ENCODE data around the gene CLASRP.
"Not testable (repeated sequence)": the region's sequence is repeated elsewhere in the genome, so short reads cannot be mapped to it uniquely, and the experiment has no call there.

CLASRP gene, protein sequence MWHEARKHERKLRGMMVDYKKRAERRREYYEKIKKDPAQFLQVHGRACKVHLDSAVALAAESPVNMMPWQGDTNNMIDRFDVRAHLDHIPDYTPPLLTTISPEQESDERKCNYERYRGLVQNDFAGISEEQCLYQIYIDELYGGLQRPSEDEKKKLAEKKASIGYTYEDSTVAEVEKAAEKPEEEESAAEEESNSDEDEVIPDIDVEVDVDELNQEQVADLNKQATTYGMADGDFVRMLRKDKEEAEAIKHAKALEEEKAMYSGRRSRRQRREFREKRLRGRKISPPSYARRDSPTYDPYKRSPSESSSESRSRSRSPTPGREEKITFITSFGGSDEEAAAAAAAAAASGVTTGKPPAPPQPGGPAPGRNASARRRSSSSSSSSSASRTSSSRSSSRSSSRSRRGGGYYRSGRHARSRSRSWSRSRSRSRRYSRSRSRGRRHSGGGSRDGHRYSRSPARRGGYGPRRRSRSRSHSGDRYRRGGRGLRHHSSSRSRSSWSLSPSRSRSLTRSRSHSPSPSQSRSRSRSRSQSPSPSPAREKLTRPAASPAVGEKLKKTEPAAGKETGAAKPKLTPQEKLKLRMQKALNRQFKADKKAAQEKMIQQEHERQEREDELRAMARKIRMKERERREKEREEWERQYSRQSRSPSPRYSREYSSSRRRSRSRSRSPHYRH

GRCh38 chr19:45038931-45039893, at the start of gene CLASRP:
TSS of gene CLASRP (plus strand) at chr19:45039045. CDS start at chr19:45040213, 1,168 bp downstream.
- DNase-seq = peak; percentile 88

GRCh38 chr19:44990459-44990858, 48.4 kb upstream of the CLASRP start:
- no peak for DNase-seq

- no peak for DNase-seq
Measured at GRCh38 chr19:44990966-44991365, 47.9 kb upstream of the CLASRP start.

- no peak for DNase-seq
Measured at GRCh38 chr19:44992336-44993163, 46.3 kb upstream of the CLASRP start.

GRCh38 chr19:44993526-44993925, 45.3 kb upstream of the CLASRP start:
- no peak for DNase-seq

DNA sequence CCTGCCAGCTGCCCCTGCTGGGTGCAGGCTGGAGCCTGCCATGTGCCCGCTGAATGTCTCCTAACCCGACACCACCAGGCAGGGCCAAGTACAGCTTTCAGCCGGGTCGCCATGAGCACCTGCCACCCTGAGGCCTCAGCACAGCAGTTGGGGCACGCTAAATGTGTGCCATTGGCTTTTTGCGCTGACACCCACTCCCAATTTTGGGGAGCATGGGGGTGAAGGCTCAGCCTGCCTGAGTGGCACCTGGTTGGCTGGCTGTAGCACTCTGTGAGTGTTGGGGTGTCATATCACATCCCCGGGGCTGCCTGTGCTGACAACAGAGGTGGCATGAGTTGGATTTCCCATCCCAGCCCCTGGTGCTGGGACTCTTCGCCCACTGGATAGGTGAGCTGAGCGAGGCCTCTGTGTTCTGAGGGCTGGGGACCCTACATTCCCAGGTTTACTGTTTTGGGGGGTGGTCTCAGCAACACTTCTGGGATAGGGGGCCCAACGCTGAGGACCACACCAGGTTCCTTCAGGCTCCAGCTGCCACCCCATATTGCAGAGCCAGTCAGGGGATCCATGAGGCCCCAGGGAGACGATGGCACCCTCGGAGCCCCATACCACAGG, 44.8 kb upstream of the CLASRP start:
- no peak for DNase-seq

GRCh38 chr19:44998025-44998424, 40.8 kb upstream of the CLASRP start:
- no peak for DNase-seq

- not testable (repeated sequence) for DNase-seq
Measured at GRCh38 chr19:44999131-44999925, 39.5 kb upstream of the CLASRP start.

DNA sequence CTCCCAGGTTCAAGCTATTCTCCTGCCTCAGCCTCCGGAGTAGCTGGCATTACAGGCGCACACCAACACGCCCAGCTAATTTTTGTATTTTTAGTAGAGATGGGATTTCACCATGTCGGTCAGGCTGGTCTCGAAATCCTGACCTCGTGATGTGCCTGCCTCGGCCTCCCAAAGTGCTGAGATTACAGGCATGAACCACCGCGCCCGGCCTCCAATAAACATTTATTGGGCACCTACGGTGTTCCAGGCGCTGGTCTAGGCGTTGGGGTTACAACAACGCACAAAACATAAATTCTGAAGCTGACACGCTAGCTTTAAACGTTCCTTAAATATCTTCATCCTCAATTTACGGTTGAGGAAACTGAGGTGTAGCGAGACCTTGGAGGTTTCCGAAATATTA, 38.2 kb upstream of the CLASRP start:
- not testable (repeated sequence) for DNase-seq

DNA sequence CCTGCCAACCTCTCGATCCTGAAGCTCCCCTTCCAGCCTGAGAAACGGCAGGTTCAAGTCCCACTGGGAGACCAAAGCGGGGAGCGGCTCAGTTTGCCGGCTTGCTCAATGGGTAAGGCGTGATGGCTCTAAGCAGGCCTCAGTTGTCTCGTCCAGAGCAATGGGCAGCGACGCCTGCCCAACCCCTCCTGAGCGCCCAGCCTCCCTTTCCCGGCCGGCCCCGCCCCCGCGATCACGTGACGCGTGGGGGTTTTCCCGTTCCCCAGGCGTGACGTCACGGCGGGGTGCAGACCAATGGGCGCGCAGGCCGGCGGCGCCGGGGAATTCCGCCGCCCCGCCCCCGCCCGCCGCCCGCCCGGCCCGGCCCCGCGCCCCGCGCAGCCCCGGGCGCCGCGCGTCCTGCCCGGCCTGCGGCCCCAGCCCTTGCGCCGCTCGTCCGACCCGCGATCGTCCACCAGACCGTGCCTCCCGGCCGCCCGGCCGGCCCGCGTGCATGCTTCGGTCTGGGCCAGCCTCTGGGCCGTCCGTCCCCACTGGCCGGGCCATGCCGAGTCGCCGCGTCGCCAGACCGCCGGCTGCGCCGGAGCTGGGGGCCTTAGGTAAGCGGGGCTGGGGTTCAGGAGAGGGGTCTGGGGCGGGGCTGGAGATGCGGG, 37.6 kb upstream of the CLASRP start, which contains the start of gene RELB:
RELB (plus strand) TSS at position 378 of the 653 bp plus-strand sequence; CDS start at position 494, 116 bp downstream.
- DNase-seq = peak; percentile 96

- DNase-seq = no peak
Measured at GRCh38 chr19:45003485-45003884, 35.4 kb upstream of the CLASRP start.

DNA sequence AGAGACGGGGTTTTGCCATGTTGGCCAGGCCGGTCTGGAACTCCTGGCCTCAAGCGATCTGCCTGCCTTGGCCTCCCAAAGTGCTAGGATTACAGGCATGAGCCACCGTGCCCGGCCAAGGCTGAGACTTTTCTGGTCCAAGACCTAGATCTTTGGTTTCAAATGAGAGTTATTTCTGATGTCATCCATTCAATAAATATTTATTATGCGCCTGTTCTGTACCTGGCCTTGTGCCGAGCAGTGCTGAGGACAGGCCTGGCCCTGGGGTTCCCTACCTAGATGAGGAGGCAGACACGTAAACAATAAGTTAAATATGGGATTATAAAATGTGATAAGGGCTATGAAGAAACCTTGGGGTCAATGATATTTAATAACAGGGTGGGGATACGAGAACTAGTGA, 33.1 kb upstream of the CLASRP start:
- no peak for DNase-seq

DNA sequence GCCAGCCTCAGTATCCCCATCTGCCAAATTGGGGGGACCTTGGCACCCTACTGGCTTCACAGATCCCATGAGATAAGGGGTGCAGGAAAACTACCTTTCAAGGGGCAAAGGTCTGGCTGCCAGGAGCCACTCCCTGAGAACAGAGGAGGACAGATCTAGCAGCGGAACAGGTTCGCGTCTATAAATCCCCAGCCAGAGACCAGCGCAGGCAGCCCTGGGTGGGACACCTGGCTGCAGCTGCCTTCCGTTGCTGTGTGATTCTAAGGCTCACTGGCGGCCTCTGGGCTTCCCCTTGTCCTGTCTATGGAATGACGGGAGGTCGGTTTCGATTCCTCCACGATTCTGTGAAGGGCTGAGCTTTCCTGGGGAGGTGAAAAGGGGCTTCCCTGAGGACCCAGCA, 30.3 kb upstream of the CLASRP start:
- DNase-seq = no peak

GRCh38 chr19:45009625-45010255, 29.1 kb upstream of the CLASRP start:
- no peak for DNase-seq

DNA sequence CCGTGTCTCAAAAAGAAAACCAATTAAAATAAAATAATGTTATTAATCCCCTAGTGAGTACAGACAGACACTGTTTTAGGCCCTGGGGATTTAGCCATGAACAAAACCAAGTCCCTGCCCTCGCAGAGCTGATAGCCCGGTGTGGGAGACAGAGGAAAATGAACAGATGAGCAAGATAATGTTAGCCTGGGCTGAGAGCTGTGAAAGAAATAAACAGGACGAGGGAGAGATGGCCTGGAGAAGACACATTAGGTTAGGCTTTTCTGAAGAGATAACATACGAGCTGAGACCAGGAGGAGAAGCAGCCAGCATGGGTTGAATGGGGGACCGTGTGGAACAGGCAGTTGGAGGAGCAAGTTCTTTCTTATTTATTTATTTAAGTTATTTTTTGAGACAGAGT, 28.5 kb upstream of the CLASRP start:
- DNase-seq = no peak

DNA sequence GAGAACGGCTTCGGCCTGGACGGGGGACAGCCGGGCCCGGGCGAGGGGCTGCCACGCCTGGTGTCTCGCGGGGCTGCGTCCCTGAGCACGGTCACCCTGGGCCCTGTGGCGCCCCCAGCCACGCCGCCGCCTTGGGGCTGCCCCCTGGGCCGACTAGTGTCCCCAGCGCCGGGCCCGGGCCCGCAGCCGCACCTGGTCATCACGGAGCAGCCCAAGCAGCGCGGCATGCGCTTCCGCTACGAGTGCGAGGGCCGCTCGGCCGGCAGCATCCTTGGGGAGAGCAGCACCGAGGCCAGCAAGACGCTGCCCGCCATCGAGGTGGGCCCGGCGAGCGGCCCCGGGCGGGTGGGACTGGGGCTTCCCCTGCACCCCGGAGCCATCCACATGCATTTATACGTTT, 26.9 kb upstream of the CLASRP start:
- DNase-seq = no peak

DNA sequence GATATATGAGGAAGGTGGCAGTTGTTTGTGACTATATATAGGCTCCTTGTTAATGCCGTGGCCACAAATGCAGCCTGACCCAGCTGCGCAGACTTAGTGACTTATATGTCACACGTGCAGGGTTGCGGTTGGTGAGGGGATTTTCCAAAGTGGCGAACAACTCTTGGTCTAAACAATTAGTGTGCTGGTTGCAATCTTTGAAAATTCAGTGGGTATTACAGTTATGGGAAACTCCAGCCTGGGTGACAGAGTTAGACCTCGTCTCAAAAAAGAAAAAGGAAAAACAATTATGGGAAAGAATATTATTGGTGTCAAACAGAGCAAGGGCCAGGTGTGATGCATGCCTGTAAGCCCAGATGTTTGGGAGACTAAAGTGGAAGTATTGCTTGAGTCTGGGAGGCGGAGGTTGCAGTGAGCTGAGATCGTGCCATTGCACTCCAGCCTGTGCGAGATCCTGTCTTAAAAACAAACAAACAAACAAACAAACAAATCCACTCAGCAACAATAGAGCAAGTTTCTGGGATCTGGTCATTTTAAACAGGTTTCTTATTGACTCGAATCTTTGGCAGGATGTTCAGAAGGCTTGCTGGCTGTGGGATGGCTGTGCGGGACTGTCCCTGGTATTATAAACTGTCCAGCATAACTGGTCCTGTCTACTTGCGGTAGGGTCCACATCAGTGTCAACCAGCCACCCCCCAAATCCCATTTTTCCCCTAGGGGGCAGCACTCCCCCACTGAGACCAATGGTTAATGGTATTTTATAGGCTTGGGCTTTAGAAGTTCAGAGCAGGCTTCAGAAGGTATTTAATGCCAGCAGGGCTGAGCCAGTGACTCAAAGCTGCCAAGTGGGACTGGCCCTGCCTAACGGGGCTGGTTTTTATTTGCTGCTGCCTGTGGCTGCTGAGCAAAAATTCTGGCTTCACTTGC, 22.2 kb upstream of the CLASRP start:
- peak; percentile 92 for DNase-seq

DNA sequence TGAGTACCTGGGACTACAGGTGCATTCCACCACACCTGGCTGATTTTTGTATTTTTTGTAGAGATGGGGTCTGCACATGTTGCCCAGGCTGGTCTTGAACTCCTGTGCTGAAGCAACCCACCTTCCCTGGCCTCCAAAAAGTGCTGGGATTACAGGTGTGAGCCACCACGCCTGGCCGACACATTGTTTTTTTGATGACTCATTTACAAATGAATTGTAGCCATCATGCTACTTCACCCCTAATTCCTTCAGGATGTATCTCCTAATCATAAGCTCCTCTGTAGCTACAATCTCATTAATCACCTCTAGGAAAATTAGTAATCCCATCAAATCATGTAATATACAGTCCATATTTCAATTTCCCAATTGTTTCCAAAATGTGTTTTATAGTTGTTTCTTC, 19.7 kb upstream of the CLASRP start:
- DNase-seq = no peak

DNA sequence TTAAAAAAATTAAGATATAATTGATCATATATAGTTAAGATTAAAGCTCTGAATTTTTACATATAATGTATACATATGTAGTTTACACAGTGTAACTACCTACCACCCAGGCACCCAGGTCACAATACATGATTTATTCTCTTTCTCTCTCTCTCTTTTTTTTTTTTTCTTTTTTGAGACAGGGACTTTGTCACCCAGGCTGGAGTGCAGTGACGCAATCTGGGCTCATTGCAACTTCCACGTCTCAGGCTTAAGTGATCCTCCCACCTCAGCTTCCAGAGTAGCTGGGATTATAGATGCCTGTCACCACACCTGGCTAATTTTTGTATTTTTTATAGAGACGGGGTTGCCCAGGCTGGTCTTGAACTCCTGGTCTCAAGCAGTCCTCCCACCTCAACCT, 18.8 kb upstream of the CLASRP start:
- DNase-seq = no peak

Measured in CD4-positive, alpha-beta T cell treated with Interleukin-17A for 1 hour (primary cell).